ENCODE results near the gene CHD3.

DNA sequence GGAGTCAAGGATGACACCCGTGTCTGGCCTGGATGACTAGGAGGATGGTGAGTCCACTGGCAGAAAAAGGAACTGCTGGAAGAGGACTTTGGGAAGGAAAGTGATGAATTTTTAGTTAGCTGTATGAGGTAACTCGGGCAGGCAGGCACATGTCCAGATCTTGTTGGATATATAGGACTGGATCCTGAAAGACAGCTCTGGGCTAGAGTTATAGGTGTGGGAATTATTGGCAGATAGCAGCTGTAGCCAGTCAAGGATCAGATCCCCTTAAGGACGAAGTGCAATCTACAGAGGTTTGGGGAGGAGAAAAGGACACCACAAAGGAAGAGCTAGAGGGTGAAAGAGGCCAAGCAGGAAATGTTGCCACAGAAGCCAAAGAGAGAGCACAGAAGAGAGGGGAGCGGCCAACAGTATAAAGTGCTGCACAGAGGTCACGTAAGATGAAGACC, 20.7 kb upstream of the CHD3 start:
- TF ChIP-seq, protein P1, sequence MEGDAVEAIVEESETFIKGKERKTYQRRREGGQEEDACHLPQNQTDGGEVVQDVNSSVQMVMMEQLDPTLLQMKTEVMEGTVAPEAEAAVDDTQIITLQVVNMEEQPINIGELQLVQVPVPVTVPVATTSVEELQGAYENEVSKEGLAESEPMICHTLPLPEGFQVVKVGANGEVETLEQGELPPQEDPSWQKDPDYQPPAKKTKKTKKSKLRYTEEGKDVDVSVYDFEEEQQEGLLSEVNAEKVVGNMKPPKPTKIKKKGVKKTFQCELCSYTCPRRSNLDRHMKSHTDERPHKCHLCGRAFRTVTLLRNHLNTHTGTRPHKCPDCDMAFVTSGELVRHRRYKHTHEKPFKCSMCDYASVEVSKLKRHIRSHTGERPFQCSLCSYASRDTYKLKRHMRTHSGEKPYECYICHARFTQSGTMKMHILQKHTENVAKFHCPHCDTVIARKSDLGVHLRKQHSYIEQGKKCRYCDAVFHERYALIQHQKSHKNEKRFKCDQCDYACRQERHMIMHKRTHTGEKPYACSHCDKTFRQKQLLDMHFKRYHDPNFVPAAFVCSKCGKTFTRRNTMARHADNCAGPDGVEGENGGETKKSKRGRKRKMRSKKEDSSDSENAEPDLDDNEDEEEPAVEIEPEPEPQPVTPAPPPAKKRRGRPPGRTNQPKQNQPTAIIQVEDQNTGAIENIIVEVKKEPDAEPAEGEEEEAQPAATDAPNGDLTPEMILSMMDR (IDR thresholded peaks at IDR 0.05) = no peak
- TF ChIP-seq POLR2A (IDR thresholded peaks at IDR 0.05) = no peak
